Activated T-helper 9 cell treated with anti-CD3 and anti-CD28 coated beads, Interleukin-2, amount 50 U/mL, for 16 hours (primary cell): ENCODE results near the gene HNRNPA1.
A peak's percentile ranks its signal among the peaks of the same experiment; 100 is the strongest.
"Not testable (repeated sequence)": the region's sequence is repeated elsewhere in the genome, so short reads cannot be mapped to it uniquely, and the experiment has no call there.

ENCODE experiments used
- DNase-seq: peaks from one replicate; pipeline ENCODE4 v3.0.0-alpha.2; 2020; ENCODE audit warnings: low read depth

HNRNPA1 gene

DNA sequence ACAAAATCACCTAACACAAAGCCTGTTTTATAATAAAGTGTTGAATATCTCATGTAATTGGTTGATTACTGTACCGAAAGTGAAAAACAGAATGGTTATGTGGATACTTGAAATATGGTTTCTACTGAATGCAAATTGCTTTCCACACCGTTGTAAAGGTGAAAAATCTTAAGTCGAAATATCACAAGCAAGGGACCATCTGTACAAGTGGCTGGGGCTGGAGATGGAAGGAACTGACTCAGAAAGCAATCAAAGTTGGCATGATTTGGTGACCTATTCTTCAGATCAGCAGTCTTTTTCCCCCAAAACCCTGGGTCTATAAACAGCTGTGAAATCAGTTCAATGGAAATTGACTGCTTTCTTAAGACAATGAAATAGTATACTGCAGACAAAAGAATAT lies 4.2 kb upstream of the HNRNPA1 start:
- DNase-seq = no peak

GRCh38 chr12:54277823-54278276 lies 2.7 kb upstream of the HNRNPA1 start:
- no peak for DNase-seq

GRCh38 chr12:54279227-54279631 lies 1.3 kb upstream of the HNRNPA1 start:
- no peak for DNase-seq

DNA sequence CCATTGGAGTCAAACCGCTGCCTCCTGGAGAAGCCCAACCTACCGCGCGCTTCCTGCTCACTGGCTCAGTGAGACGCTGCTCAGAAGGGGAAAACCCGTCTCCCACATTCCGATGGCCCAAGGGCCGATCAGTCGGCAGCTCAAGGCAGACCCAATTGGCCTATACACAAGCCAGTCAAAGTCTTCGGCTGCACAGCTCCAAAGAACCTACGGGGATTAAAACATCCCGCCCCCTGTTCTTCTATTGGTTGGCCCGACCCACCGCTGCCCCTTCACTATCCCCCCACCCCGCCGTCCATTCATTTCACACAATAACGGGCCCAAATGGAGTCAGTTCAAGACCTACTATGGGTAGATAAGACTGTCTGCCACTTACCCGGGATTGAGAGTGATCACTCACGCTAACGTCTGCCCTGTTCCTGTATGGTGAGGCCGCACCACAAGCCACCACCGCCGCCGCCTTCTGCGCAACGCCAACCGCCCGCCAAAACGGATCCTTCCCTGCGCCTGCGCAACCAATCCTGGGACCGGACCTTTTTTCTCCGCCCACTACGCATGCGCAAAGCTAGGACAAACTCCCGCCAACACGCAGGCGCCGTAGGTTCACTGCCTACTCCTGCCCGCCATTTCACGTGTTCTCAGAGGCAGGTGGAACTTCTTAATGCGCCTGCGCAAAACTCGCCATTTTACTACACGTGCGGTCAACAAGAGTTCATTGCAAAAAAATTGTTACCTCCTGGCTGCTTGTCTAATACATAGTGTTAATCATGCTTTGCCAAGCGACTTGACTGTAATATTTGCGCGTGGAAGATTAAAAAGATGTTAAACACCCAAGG lies 676 bp upstream of the HNRNPA1 start, which contains the start of gene CBX5:
CBX5 (minus strand) TSS at position 491 of the 836 bp plus-strand sequence. CDS start 22,472 bp downstream, outside the sequence.
- peak; percentile 99 for DNase-seq

- not testable (repeated sequence) for DNase-seq
Measured at GRCh38 chr12:54281261-54281638, 724 bp downstream of the HNRNPA1 start.

- DNase-seq = not testable (repeated sequence)
Measured at GRCh38 chr12:54281694-54282093, 1.2 kb downstream of the HNRNPA1 start.

- DNase-seq = no peak
Measured at GRCh38 chr12:54282949-54283593, 2.5 kb downstream of the HNRNPA1 start.

- not testable (repeated sequence) for DNase-seq
Measured at GRCh38 chr12:54284070-54284780, 3.7 kb downstream of the HNRNPA1 start.

DNA sequence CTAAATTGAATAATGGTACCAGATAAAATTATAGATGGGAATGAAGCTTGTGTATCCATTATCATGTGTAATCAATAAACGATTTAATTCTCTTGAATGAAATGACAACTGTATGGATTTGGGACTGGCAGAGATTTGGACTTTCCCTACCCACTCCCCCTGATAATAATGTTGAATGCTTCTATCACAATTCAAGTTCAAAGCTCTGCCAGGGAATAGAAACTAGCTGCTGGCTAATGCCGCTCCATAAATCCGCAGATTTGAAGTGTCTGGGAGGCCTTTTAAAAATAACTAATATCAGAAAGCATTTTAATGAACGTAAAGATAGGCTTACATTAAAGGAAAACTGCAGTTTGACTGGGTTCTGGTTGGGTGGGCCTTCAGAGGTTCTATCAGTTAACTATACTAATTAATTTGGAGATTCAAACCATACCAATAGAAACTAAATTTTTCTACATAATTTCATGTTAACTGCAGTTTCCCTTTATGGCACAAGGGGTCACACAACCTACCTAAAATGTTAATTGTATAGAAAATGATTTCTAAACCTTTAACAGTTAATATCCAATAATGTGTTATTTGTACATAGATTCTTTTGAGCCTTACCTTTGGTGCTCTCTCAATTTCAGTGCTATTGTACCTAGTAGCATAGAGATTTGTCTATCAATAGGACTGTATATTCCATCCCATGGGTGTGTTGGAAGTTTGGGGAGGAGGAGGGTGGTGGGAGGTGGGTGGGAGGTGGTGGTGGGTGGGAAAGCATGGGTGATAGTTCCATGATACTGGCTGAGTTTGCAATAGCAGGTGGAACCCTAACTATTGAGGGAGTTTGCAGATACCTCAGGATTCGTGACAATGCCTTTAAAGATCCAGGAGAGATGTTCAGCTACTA lies 4.9 kb downstream of the HNRNPA1 start:
- DNase-seq = no peak

- DNase-seq = no peak
Measured at GRCh38 chr12:54286042-54287030, 5.8 kb downstream of the HNRNPA1 start.

- no peak for DNase-seq
Measured at GRCh38 chr12:54287261-54288157, 7.0 kb downstream of the HNRNPA1 start.

DNA sequence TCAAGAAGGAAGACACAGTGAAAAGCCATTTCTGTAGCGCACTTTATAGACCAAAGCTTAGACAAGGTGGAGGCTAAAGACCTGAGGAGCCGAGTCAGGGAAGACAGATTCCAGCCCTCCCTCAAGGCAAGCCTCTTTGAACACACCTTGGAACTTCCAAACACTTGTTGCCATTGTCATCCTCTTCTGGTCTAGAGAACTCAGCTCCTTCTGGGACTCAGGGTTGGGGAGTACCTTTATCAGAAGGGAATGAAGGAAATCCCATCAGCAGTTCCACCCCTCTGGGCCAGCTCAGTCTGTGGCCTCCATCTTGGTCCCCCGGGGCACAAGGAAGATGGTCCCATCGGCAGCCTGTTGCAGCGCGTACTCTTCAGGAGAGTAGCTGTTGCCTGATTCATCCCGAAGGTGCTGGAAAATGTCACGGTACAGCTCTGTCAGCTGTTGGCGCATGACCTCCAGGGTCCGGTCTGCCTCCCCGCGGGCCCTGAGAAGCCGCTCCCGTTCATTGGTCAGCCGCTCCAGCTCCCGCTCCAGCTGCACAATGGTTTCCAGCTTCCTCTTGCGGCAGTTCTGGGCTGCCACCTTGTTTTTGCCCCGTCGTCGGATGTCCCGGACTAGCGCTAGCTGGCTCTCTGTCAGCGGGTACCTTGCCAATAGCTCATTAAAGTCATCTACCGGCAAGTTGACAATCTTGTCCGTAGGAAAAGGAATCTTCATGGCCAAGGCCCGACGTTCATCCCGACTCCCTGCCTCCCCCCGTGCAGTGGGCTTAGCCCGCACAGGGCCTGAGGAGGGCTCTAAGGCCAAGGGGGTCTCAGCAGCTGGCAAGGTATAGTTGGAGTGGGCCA lies 11.8 kb downstream of the HNRNPA1 start:
- no peak for DNase-seq

DNA sequence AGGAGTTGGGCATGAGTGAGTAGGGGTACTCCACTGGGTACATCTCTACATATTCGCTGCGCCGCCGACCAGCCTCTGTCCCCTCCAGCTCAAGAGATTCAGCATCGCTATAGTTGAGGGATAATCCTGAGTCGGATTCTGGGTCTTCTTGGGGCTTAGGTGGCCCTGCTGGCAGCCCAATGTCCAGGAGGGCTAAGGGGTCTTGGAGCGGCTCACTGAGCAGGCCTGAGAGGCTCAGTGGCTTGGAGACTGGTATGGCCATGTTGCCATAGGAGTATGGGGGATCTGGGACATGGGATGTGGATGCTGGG lies 12.4 kb downstream of the HNRNPA1 start:
- no peak for DNase-seq

DNA sequence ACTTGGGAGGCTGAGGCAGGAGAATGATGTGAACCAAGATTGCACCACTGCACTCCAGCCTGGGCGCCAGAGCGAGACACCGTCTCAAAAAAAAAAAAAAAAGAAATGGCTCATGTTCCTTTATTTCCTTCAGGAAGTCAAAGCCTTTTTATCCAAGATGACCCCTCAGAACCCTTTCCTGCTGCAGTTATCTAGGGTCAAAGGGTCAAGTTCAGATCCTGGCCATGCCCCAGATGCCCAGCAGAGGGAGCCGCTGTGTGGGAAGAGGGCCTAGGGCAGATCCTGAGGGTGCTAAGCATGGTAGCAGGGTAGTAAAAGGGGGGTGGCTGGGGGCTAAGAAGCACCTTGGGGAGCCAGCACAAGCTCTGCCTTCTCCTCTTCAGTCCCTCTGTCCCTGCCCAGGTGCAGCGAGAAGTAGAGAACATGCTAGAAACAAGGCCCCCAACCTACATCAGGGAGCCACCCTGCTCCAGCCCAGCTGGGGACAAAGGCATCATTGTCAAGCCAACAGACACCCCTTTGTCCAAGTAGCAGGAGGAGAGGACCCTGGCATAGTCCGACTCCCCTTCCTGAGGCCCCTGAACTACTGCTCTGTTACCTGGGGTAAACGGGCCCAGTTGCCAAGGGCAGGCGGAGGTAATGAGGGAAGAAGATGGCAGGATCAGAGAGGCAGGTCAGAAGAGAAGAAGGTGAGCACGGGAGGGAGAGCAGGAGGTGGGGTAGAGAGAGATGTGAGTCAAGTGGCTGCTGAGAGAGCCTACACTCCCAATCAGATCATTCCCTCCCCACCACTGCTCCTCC lies 13.8 kb downstream of the HNRNPA1 start:
- peak; percentile 31 for DNase-seq

- no peak for DNase-seq
Measured at GRCh38 chr12:54294953-54295566, 14.5 kb downstream of the HNRNPA1 start.

DNA sequence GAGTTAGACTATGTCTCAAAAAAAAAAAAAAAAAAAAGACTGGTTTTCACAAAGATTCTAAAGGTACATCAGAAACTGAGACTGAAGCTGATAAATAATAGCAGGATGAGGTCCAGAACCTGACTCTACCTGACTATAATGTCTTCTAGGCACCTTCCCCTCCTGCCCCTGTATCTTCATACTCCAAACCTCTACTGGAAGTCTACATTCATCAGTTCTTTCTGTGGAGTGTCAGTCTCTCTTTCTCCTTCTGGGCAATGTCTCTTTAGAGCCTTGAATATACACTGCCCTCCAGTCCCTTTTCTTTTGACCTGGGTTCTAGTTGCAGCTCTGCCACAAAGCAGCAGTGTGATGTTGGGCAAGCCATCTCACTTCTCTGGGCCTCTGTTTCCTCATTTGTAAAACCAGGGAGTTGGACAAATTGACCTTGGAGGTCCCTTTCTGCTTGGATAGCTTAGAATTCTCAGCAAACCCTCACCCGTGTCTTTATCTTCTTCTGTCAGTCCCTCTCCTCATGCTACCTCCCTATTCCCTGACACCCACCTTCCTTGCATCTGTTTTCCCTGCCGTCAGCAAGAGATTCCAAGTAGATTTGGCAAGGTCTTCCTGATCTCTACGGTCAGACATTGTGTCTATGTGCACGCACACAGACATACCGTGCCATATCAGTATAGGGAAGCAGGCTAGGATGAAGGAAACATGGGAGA lies 16.0 kb downstream of the HNRNPA1 start:
- DNase-seq = no peak

- no peak for DNase-seq
Measured at GRCh38 chr12:54298904-54299303, 18.4 kb downstream of the HNRNPA1 start.
